HG02610 (cell line): ENCODE data around the gene SAMD13.

Experiments used
- ATAC-seq: cut with Tn5 transposase; IDR thresholded peaks from one replicate; pipeline ENCODE4 v1.9.1; 2021; ENCODE audit warnings: mild to moderate bottlenecking, moderate library complexity; ENCODE audit not compliant: unreplicated experiment

SAMD13 gene

DNA sequence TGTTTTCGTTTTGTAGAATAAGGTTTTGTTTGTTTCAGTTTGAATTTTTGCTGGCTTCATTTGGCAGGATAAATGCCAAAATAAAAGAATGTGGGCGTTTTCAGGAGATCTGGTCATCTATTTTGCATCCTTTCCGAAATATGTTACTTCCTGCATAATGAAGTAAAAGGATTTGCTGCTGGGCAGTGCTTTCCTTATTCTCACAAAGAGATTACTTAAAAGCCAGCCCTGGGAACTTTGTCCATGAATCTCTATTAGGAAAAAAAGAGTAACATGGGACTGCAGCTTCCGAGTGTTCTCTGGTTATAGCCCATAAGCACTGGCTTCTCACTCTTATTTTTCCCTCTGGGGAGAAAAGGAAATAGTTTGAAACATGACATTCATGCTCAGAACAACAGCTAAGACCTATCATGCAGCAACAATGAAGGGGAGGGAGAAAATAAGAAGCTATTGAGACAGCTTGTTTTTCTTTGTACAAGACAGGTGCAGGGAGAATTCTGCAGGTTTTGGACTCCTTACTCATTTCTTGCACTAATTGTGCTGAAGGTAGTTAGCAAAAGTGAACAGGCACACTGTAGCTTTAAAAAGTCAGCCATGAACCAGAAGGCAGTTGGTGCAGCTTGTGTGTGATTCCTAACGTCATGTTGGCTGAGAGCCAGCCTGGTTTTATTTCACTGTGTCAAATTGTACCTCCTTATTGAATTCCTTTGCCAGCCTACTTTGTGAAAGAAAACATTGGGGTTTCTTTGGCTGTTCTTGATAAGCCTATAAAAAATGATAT lies at the start of gene SAMD13:
Gene SAMD13, plus strand, starts transcription at position 705 of the 781 bp plus-strand sequence. CDS start 1,527 bp downstream, outside the sequence.
- no peak for ATAC-seq

- ATAC-seq, result no peak
These were observed 48.5 kb upstream of the SAMD13 start for GRCh38 chr1:84253036-84253435.

DNA sequence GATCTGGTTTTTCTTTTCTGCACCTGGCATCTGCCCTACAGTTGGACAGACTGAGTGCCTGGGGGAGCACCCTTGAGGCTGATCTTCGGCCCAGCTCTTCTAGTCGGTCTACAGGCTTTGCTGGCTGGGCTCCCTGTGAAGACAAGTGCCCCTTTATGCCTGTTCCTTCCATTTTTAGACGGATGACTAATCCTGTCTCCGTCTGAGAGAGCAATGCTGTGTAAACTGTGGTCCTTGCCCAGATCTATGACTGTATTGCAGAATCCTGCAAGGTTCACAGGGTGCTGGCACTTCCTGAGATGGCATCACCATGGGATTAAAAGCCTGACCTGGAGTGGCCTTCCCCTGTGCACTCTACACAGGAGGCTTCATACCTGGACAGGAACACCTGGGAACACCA lies 47.6 kb upstream of the SAMD13 start:
- no peak for ATAC-seq

- ATAC-seq, result no peak
These were observed 46.7 kb upstream of the SAMD13 start for GRCh38 chr1:84254703-84255238.

- no peak for ATAC-seq
These were observed 45.9 kb upstream of the SAMD13 start for GRCh38 chr1:84255582-84255981.

- no peak for ATAC-seq
These were observed 43.9 kb upstream of the SAMD13 start for GRCh38 chr1:84257617-84258016.

DNA sequence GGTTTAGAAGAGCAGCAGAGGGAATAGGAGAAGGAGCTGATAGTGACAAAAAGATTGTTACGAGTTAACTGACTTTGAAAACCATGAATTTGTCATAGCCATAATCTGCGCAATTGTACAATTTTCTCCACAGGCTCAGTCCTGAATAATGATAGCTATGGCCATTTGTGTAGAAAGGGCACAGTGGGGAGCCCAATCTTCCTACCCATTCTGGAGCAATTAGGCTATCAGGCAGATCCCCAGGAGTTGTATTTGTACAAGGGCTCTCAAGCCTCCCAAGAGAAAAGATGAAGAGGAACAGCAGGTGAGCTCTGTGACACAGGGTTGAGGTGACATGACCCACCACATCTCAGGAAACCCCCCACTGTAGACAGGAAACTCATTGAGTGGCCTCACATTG lies 42.1 kb upstream of the SAMD13 start:
- no peak for ATAC-seq

- no peak for ATAC-seq
These were observed 41.5 kb upstream of the SAMD13 start for GRCh38 chr1:84259989-84260388.

GRCh38 chr1:84260852-84261518 lies 40.5 kb upstream of the SAMD13 start:
- no peak for ATAC-seq

DNA sequence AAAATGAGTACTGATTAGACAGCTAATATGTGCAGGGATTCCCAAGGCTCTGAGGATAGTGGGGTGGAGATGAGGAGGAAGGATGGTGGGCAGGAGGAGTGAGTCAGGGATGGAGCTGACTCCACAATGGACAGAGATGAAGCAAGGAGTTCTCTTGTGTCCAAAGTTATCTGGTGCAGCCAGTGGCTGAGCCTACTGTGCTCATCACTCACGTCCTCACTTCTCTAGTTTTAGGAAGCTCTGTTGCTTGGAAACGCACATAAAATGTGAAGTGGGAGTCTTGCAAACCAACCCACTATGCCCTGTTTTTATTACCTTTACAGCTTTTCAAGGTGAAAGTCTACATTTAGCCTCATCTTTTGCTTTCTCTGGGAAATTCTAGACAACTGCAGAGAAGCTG lies 36.5 kb upstream of the SAMD13 start:
- ATAC-seq, result no peak

- ATAC-seq, result no peak
These were observed 35.6 kb upstream of the SAMD13 start for GRCh38 chr1:84265867-84266266.

DNA sequence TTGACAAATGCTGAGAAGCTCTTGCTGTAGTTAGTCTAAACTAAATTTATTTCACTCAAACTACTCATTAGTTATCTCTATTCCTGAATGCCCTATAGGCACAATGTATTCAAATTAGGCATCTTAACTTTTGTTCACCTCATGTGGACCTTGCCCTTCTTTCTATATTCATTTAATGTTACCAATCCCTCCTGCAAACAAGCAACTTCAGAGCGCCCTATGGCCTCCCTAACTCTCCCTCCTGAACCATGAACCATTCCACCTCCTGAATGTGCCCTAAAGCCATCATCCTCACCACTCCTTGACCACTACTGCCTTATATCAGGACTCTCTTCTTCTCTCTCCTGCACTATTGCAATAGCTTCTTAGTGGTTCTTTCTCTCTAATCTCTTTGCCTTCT lies 34.8 kb upstream of the SAMD13 start:
- ATAC-seq, result no peak

GRCh38 chr1:84267476-84267875 lies 34.0 kb upstream of the SAMD13 start:
- ATAC-seq, result no peak

- no peak for ATAC-seq
These were observed 33.2 kb upstream of the SAMD13 start for GRCh38 chr1:84268346-84268745.

- no peak for ATAC-seq
These were observed 32.2 kb upstream of the SAMD13 start for GRCh38 chr1:84269306-84269705.

- peak; percentile 93 for ATAC-seq
These were observed 29.9 kb upstream of the SAMD13 start for GRCh38 chr1:84271441-84272151.

GRCh38 chr1:84272401-84272800 lies 29.1 kb upstream of the SAMD13 start:
- ATAC-seq, result no peak

GRCh38 chr1:84277343-84278059 lies 24.0 kb upstream of the SAMD13 start:
- no peak for ATAC-seq

- ATAC-seq, result no peak
These were observed 22.6 kb upstream of the SAMD13 start for GRCh38 chr1:84278905-84279304.

DNA sequence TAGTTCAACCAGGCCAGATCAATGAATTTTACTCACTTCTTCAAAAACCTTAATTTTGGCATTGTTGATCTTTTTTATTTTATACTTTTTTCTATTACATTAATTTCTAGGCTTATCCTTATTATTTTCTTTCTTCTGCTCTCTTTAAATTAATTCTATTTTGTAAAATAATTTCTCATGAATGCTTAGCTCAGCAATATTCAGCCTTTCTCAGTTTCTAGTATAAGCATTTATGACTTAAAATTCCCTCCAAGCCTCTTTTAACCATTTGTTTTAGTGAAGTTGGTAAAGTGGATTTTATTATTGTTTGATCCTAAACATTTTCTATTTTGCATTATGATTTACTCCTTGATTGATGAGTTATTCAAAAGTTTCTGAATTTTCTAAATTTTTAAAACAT lies 20.6 kb upstream of the SAMD13 start:
- ATAC-seq, result no peak

DNA sequence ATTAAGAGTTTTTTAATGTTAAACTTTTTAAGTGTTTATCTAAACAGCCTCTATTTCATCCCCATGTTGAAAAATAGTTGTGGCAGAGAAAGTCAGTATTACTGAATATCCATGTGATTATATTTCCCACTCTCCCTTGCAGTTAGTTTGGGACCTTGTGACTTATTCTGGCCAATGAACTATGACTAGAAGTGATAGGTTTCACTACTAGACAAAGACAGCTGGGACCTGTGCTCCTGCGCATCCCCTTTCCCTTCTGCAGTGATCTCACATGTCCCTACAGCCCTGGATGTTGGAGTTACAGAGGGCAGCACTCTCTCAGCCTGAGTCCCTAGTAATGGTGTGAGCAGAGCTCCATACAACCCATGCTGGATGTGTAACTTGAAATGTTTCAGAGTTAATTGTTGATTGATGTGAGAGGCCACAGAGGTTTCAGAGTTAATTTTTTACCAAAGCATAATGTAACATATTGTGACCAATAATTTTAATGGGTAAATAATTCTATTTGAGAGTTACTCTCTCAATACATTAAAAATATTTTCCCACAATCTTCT lies 18.7 kb upstream of the SAMD13 start:
- ATAC-seq, result no peak
